Stimulated activated CD8-positive, alpha-beta memory T cell treated with anti-CD3 and anti-CD28 coated beads, Interleukin-12 subunit alpha, Interleukin-12 subunit beta, amount 100 ng/mL, for 24 hours (primary cell): ENCODE data around the gene MYOM3.

Experiments used
- DNase-seq: peaks from one replicate; pipeline ENCODE4 v3.0.0-alpha.2; 2020; ENCODE audit errors: extremely low read depth

MYOM3 gene

DNA sequence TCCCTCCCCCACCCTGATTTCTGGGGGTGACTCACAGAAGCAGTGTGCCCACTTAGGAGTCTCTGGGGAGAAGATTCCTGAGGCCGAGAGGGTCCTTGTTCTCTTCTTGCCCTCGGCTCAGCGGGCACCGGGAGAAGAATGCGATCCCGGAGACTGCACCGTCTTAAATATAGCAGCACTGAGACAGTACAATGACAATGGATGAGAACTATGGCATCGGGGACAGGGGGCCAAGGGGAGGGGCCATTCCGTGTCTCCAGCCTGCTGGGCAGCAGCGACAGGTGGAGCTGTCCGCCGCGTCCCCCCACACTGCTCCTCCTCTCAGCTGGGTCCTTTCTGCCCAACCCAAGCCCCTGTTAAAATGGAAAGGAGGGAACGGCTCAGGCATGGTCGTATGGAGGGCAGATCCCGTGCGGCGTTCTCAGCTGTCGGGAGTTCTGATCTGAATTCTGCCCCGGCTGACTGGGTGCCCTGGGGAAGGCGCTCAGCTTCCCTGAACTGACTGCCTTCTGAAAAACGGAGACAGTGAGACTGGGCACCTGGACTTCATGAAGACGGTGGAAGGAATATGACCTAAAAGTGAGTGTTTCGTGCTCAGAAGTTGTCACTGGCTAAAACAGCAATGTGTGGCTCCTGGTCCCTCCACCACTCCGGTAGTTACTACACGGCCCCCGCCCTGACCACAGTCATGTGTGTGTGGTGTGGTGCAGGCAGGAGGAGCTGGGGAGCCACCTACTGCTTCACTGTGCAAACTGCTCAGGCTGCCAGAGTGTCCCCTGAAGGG lies at the start of gene MYOM3:
Gene MYOM3, minus strand, starts transcription at position 140 of the 784 bp plus-strand sequence. CDS start 3,499 bp downstream, outside the sequence.
- no peak for DNase-seq

DNA sequence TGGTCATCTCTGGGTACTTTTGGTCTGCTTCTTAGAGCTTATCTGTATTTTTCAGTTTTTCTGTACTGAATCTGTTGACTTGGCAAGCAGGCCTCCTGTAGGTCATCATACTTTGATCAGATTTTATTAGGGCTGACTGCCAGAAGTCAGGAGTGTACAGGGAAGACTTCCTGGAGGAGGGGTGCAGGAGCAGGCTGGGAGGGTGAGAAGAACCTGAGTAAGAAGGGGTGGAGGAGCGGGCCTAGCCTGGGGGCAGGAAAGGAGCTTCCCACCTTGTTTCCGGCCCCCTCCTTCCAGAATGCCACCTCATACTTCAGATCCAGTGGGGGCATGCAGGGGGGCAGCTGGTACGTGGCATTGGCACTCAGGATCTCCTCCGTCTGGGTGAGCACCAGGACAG lies 49.3 kb upstream of the MYOM3 start:
- DNase-seq = no peak

DNA sequence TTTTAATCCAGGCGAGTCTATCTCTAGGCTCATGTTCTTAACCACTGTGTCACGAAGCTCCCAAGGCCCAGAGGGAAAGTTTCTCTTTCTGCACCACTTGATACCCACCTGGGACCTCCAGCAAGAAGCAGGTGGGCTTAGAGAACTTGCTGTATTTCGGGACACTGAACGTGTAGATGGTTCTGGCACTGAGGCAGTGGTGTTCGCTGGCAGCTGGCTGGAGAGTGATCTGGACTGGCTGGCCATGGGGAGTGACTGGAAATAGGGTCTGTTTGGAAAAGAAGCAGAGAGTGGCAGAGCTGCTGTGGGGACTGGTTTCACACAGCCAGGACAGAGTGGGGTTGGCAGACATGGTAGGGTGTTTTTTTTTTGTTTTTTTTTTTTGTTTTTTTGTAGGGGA lies 47.4 kb upstream of the MYOM3 start:
- DNase-seq = no peak

DNA sequence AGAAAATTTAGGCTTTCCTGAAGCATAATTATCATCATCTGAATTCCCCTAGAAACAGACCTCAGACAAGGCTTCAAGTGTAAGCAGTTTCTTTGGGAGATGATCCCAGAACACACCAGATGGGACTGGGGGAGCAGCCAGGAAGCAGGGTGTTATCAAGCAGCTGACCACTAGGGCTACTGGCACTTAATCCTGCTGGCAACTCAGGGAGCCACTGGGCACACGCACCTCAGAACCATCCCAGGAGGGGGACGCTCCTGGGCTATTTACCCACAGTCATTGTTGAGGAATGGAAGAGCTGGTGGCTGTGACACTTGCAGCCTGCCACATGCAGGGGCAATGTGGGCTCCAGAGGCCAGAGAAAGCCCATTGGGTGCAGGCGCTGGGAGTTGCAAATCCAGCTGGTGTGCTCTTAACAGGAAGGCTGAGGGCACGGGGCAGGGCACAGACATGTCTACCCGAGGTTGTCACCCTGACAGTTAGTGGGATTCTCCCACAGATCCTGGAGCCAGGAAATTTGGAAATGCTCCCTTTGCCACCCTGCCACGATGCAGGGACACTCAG lies 46.1 kb upstream of the MYOM3 start:
- DNase-seq = no peak

DNA sequence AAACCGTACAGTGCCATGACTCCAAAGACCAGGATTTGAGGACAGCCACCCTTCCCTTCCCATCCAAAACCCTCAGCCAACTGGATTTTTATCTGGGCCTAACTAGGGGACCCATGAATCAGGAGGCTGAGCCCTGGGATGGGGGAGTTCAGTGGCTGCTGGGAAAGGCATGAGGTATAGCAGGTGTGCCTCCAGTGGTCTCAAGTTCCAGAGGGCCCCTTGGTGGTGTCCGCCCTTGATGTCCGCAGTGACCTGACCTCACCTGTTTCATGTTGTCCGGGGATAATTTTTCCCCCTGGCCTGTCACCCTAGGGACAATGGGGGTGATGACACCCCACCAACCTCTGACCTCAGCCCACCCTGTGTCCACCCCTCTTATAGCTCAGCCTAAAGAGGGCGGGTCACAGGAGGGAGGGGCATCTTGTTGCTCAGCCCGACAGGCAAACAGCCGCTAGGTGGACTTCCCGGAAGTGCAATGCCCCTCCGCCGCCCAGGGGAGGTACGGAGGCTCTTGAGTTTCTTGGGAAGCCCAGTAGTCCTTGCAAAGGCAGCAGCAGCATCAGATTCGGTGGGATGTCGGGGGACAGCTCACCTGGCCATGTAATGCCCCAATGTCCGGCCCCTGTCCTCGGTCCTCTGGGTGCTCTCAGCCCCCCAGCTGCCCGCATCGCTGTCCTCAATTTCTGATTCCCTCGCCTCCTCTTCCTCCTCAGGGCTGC lies 44.8 kb upstream of the MYOM3 start:
- DNase-seq = no peak

DNA sequence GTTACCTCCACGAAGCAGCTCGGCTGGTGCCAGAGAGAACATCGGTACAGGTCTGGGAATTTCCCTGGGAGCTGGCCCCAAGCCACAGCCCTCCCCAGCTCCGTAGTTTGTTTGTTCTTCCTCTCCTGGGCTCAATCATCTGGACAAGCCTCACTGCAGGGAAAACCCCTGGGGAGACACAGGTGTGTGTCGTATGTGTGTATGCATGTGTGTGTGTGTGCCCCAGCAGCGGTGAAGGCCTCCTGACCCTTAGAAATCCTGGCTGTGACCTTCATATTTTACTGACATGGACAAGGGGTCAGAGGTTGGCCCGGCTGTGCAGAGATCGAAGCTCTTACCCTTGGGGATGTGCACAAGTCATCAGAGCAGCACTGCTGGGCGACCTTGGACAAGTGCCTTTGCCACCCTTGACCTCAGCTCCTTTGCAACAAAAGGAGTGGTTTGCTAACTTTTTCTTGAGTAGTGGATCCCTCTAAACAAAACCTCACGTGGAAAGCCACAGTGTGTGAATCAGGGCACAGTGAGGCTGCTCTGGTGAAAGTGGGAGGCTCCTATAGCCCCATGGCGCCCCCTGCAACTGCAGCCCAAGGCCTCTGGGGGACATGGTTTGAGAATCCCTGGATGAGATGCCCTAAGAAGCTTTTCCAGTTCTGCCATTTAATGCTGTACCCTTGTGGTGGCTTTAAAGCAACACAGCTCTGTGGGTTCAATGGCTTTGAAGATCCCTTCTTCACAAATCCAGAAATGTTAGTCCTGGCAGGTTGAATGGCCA lies 43.3 kb upstream of the MYOM3 start:
- DNase-seq = no peak

DNA sequence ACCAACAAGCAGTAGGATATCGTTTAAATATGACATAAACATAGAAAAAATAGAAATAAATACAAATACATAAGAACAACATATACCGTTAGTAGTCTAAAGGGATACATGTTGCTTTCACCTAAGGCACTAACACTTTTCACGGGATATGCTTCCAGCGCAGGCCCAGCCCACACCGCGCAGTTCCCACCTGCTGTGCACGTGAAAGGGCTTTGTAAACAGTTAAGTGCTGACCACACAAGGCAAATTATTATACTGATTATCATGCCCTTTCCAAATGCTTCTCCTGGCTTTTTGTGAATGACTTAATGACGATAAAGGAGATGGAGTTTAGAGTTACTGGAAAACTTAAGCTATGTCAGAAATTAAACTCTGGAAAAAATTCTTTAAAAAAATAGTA lies 42.3 kb upstream of the MYOM3 start:
- no peak for DNase-seq

DNA sequence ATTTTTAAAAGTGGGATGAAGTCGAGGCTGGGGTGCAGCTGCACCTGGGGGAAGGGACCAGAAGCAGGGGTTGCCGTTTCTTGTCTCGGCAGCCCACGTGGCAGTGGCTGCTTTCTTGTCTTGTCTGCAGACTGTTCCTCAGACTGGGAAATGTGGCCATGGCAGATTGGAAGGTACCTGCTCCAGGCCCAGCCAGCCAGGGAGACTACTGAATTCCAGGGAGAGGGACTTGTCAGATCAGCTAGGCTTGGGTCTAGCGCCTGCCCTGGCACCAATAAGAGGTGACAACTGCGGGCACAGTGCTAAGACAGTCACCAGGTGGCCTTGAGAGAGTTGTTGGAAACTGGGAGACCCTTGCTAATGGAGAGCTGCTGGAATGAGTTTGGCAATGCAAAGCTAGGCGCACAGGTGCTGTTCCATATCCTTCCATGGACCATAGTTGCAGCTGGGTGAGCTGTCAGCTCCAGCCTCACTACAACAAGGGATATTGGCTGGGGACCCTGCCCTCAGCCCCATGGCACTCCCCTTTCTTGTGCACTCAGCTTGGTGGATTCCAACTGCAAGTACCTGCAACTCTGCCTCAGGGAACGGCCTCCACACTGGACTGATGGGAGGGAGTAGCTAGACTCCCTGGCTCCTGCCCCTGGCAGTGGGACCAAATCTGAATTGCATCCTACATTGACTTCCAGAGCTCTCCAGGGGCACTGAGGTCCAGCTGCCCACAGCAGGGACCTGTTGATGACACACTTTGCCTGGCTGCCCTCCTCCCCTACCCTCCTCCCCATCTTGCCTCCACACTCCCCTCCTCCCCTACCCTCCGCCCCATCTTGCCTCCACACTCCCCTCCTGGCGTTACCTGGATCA lies 40.9 kb upstream of the MYOM3 start:
- no peak for DNase-seq

DNA sequence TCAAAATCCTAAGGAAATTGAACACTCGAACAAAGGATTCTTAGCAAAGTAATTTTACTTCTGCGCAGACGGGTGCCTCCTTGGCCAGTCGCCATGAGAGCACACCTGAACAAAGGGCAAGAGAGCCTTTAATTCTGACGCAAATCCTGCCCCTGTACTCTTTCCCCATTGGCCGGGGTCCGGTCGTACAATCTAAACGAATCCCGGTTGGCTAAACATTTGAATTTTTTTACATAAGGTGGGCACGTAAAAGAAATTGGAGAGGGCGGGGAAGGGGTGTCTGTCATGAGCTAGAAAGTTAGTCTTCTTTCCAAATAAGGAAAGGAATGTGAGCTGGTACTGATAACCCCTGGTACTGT lies 39.2 kb upstream of the MYOM3 start:
- DNase-seq = no peak

DNA sequence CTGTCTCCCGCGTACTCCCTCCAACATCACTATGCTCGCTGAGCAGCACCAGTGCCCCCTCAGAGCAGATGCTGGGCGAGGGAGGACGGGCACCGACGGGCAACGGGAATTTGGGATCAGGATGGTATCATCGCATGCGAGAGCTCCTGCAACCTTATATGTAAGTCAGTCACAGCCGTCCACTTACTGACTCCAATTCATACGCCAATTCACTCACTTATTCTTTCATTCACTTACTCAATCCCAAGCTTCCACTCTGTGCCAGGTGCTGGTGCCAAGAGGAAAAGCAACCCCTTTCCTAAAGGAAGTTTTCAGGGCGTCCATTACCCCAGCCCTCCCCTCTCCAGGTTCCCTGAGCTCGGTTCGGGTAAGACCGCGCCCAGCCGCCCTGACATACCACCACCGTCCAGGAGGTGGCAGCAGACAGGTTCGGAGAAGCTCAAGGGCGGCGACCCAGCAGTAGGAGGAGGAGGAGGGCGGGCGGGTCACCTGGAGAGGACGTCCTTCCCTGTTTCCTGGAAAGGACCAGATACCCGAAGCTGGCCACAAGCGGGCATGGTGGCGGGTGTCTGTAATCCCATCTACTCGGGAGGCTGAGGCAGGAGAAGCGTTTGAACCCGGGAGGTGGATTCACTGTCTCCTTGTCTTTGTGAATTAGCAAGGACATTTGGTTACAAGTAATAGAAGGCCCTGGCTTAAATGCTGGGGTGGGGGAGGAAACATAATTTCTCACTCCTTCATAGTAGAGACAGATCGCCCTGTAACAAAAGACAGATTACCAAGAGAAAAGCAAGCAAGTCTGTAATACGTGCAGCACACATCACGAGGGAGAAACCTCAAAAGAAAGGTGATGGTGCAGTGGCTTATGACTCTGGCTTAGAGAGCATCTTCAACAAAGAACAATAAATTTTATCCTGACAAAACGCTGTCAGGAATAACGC lies 38.6 kb upstream of the MYOM3 start:
- peak; percentile 62 for DNase-seq

DNA sequence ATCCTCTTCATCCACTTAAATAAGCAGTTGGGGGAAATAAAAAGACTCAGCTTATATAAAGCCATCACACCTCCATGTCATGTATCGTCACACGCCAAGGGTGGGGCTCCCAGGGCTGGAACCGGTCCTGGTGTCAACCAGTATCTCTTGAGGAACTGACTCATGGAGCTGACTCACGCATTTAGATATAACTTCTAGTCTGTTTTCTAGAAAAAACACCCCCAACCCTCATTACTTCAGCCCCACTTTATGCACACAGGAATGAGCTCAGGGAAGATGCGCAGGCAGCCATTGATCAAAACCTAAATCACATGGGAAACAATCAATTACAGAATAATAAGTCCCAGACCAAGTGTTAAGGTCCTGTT lies 37.9 kb upstream of the MYOM3 start:
- peak; percentile 22 for DNase-seq

DNA sequence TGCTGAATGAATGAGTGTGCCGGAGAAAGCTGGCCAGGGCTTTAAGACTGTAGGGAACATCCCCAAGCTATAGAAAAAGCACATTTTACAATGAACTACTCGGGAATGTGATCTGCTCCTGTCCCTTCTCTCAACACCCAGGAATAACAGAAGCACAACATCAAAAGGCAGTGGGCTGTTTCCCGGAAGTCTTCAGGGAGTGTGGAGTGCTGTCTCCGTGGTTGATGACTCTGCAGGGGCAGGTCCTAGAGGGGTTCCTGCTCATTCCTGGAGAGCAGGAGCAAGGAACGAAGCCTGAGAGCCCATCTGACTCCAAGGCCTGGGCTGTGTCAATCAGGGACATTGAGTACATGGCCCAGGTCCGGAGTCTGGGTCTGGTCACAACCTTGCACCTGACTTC lies 35.9 kb upstream of the MYOM3 start:
- DNase-seq = no peak

DNA sequence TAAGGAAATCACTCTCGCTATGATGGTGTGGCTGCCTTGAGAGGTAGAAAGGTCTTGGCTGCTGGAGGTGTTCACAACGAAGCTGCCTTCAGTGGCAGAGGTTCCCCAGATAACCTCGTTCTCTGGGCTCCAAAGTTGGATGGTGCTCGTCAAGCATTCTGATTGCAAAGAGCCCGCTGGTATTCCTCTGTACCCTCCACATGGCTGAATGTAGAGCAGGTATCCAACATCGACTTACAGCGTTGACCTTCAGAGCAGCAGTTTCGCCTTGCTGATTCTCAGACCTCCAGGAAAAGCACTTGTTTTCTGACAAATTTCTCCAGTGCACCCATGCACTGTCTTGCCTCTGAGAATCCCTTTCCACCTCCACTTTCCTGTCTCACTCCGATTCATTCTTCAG lies 35.3 kb upstream of the MYOM3 start:
- no peak for DNase-seq

DNA sequence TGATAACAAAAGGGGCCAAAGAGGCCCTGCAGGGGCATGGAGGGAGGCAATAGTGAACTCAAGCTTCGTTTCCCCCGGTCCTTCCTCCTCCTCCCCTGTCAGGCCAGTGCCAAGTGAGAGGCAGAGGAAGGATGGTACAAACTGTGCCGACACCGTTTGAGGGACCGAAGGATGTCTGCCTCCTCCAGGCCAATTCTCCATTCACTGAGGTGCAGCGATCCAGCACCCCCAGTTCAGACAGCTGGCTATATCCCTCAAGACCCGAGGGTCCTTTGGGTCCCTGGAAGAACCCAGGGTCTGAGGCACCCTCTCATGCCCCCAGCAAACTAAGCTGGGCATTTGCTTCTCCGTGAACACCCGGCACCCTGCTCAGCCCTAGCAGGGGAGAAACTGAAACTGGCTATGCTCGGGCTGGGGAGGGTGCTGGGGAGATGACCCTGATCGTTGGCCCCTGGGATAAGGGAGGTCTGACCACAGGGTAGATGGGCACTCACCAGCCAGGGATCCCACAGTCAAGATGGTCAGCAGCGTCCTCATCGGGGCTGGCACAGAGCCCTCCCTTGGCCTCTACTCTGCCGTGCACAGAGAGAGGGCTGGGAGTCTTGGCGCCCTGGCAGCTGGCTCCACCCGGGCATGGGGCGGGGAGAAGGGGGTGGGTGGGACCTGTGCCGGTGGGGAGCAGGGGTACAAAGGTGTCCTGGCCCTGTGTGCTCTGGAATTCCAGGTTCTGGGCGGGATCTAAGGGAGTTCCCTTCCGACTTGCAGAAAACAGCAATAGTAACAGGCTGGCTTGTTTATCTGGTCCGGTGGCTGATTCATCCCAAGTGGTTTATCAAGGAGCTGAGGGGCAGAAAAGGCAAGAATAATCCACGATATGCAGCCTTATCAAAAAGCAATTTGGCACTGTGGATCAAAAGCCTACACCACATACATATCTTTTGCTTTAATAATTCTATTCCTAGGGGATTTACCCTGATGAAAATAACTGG lies 30.9 kb upstream of the MYOM3 start, which contains the start of gene IL22RA1:
Gene IL22RA1, minus strand, starts transcription at position 595 of the 989 bp plus-strand sequence. Its CDS starts 58 bp downstream, at position 537.
- no peak for DNase-seq

DNA sequence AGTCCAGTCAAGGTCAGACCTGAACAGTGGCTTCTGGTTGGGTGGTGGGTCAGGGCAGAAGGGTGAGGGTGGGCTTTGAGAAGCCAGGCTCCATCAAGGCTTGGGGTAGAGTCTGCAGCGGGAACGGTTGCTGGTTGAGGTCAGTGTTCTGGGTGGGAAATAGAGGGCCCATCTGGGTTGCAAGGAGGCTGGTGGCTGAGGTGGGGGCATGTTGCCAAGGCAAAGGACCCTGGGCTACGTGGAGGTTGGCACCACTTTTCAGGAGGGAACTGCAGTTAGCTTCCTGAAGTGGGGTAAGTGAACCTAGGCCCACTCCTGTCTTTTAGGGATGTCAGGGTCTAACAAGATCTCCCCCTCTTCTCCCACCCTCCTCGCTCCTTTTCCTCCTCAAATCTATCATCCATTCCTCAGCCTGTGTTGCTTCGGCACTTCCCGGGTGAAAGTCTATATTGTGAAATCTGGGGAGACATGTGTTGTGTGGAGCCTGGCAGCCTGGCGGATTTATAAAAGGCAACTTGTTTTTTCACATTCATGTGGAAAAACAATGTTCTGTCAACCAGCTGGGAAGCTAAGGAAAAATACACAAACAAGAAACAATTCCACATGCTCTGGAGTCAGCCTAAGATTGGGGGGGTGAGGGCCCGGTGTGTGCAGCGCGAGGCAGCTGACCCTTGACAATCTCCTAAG lies 29.5 kb upstream of the MYOM3 start:
- DNase-seq = no peak

DNA sequence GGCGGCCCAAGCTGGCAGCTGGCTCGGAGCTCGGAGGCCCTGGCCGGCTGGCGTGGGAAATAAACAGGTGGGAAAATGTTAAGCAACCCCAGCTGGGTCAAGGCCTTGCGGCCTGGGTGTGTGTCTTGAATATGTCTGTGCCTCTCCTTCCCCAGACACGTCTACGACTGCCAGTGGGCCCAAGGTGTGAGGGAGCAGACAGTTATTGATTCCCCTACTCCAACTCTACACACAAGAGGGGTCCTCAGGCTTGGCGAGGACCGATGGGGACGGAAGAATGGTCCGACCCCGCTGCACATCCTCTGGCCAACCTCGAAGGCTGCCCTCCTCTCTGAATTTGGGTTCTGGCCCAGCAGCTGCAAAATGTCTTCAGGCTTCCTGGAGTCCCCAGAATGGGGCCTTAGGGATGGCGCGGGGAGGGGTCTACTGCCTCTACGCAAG lies 28.8 kb upstream of the MYOM3 start:
- DNase-seq = no peak

DNA sequence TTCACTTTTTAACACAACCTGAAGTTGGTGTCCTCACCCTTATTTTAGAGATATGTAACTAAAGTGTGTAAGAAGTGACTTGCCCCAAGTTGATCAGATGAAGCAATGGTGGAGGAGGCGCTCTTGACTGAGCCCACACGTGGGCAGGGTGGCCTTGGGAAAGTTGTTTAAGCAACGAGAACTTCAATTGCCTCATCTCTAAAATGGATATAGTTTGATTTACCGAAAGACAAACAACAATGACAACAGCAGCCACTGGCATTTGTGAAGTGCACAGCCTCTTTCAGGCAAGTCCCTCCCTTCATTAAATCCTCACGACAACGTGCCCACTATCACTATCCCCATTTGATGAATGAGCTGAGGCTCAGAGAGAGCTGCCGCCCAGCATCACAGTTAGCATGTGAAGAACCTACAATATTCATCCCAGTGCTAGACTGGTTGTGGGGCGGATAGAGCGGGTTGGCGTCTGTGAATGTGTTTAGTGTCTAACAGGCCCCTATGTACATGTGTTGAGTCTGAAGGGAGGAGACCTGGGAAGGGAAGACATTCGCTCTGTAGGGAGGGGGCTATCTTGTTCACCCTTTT lies 28.0 kb upstream of the MYOM3 start:
- no peak for DNase-seq

DNA sequence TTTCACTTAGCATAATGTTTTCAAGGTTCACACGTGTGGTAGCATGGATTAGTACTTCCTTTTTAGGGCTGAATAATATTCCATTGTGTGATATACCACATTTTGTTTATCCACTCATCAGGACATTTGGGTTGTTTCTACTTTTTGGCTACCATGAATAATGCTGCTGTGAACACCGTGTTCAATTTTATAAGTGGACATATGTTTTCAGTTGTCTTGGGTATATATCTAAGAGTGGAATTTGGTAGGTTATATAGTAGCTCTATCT lies 27.2 kb upstream of the MYOM3 start:
- no peak for DNase-seq
